ENCODE data around the gene CCDC38.

The CCDC38 gene

DNA sequence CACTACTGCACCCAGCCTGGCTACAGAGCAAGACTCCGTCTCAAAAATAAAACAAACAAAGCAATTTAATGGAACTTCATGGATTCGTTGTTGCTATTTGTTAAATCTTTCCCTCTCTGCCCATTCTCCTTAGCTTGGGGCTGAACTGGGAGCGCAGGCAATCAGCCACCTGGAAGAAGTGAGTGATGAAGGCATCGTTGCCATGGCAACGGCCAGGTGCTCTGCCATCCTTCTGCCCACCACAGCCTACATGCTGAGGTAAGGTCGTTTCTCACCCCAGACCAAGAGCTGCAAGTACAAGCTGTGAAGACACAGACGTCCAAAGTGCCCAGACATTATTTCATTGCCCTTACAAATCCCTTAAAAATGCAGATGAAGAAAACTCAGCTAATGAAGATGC lies 19.8 kb upstream of the CCDC38 start:
- DNase-seq (ENCODE audit: low read depth in 2 of 2) = no peak

DNA sequence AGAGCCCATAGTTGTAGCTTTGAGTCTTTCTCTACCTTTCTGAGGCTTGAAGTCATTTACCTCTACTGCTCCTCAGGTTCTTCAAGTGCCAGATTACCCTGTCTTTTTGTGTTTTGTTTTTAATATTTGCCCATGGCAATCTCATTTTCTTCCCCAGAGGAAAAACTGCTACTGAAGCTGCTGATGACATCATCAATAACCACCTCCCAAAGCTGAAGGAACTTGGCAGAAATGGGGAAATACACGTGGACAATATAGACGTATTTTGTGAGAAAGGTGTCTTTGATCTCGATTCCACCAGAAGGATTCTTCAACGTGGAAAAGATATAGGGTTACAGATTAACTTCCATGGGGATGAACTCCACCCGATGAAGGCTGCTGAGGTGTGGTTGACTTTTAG lies 17.8 kb upstream of the CCDC38 start:
- DNase-seq (ENCODE audit: low read depth in 2 of 2) = no peak

DNA sequence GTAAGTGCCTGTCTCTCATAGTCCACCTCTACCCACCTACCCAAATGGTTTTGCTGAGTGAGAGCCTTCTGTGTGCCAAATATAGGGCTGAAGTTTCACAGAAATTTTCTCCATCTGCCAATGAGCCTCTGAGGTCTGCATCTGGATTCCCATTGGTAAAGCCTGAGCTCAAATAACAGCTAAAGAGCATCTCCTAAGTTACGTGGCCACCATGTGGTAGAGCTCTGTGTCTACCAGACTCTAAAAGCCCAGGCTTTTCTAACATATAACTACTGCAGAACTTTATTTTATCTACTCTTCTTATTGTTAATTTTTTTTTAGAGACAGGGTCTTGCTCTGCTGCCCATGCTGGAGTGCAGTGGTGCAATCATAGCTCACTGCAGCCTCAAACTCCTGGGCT lies 16.7 kb upstream of the CCDC38 start:
- DNase-seq (ENCODE audit: low read depth in 2 of 2) = no peak

DNA sequence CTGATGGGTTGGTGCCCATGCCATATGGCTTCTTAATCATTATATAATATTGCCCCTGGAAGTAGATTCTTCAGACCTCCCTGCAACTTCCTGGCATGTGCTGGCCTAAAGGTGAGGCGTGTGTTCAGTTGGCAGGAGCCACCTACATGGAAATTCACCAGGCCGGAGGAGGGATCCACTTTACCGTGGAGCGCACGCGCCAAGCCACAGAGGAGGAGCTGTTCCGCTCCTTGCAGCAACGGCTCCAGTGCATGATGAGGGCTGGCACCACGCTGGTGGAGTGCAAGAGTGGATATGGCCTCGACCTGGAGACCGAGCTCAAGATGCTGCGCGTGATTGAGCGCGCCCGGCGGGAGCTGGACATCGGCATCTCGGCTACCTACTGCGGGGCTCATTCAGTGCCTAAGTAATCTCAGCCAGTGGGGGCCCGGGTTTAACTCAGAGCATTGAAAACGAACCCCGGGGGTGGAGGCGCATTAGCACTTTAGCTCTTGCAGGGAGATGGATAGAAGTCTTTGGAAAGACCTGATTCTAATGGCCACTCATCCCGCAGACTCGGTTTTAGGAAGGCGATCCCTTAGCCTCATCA lies 14.2 kb upstream of the CCDC38 start:
- no peak for DNase-seq (ENCODE audit: low read depth in 2 of 2)

DNA sequence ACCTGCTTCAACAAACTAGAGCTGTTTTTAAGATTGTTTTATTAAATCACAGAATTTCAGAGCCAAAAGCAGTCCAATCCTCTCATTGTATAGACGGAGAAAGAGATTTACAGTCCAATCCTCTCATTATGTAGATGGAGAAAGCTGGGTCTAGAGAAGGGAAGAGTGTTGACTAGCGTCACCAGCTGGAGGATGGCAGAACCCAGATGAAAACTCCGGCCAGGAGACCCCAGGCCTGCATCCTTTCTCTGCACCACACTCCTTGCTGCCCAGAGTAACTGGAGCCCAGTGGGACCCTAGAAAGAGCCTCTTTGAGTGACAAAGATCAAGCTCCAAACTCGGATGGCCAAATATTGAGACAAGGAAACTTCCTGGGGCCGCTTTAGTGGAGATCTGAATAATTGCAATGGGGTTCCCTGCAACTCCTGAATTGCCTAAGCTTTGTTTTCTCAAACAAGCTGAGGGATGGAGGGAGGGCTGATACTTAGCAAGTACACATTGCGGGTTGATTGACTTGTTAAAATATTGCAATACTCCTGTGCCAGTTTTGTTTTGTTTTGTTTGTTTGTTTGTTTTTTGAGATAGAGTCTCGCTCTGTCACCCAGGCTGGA lies 13.2 kb upstream of the CCDC38 start:
- DNase-seq (ENCODE audit: low read depth in 2 of 2) = no peak

DNA sequence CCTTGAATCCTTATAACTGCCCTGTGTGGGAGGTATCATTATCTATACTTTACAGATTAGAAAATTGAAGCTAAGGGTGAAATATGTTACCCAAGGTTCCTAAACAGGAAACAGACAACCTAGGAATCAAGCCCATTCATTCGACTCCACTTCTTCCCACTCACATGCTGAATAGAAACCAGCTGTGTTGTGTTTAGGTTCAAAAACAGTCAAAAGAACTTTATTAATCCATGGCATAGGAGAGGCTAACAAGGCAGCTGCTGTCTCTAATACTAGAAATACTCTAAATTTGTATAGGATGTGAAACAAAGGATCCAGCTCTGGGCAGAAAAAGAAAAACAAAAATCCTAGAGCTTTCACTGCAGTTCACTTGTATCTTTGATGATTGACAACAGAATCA lies 10.6 kb upstream of the CCDC38 start:
- no peak for DNase-seq (ENCODE audit: low read depth in 2 of 2)

DNA sequence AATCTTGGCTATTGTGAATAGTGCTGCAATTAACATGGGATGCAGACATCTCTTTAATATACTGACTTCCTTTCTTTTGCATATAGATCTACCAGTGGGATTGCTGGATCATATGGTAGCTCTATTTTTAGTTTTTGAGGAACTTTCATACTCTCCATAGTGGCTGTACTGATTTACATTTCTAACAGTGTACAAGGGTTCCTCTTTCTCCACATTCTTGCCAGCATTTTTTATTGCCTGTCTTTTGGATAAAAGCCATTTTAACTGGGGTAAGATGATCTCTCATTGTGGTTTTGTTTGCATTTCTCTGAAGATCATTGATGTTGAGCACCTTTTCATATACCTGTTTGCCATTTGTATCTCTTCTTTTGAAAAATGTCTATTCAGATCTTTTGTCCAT lies 9.1 kb upstream of the CCDC38 start:
- DNase-seq (ENCODE audit: low read depth in 2 of 2) = no peak

DNA sequence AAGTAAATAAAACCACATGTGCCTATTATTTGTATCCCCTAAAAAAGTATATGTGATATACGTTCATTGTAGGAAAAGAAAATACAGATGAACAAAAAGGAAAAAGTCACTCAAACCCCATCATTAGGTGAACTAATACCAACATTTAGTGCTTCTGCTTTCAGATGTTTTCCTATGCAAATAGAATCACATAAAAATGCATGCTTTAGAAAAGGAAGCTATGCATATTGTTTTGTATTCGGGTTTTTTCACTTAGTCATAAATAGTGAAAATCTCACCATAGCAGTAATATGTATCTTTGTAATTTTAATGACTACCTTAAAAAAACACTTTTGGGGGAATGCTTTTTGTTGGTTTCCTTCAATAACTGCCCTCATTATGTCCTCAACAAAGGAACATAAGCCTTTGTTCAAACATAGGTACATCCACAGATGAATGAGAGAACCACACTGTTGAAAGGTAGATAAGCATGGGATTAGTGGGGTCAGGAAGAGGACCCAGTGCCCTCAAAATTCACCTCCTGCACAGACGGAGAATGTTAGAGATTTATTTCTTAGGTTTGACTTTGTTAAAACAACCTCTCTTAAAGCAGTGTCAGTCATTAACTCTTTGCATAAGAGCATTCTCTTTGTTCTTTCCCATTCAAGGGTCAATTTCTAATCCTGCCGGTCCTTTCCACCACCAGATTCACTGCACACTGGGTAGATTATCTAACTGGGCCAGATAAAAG lies 7.2 kb upstream of the CCDC38 start:
- no peak for DNase-seq (ENCODE audit: low read depth in 2 of 2)

DNA sequence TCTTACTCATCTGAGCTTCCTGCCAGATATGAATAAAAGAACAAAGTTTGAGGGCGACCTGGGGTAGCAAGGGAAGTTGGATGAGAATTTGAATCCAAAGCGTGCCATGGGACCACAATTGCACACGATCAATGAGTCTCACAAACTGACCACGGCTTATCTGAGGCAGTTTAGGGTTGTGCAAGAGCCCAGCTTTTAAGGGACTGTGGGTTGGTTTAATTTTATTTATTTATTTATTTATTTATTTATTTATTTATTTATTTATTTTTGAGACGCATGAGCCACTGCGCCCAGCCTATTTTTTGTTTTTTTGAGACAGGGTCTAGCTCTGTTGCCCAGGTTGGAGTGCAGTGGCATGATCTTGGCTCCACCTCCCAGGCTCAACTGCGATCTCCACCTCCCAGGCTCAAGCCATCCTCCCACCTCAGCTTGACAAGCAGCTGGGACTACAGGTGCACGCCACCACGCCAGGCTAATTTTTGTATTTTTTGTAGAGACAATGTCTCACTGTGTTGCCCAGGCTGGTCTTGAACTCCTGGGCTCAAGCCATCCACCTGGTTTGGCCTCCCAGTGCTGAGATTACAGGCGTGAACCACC lies 1.8 kb upstream of the CCDC38 start:
- no peak for DNase-seq (ENCODE audit: low read depth in 2 of 2)

DNA sequence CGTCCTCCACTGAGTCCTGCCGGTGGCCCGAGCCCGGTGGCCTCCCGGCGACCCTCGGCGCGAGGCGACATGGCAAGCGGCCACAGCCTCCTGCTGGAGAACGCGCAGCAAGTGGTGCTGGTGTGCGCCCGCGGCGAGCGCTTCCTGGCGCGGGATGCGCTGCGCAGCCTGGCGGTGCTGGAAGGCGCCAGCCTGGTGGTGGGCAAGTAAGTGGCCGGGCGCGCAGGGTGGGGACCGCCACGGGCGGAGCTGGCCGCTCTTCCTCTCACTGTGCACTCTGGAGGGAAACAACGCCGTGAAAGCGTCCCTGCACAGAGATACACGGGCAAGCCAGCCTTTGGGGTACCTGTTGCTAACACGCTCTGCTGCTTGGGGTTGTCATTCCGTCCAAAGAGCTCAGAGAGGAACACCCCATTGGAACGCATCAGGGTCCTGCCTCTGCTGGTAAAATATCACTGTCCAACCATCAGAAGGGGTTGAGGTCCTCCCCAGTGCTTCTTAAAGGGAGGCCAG lies 972 bp upstream of the CCDC38 start, which contains the start of gene AMDHD1:
AMDHD1 (plus strand) TSS at position 2 of the 513 bp plus-strand sequence; CDS start at position 70, 68 bp downstream.
- DNase-seq (ENCODE audit: low read depth in 2 of 2) = peak; percentile 36 to 37

DNA sequence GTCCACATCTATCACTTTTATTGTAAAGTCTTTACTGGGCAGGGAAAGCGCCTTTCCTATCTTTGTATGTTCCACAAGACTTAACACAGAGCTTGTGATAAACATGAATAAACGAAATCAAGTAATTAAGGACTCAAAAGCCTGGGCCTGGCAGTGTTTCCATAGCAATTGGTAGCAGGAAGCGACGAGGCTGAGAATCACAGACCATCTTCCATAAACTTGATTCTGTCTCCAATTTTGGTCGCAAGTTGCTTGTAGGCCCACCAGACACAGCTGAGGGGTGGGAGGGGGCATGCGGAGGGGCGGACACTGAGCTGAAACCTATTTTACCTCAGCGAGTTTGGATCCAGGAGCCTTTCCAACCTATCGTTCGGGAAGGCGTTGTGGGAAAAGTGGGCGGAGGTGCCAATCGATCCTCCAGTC lies 302 bp downstream of the CCDC38 start:
- DNase-seq (ENCODE audit: low read depth in 2 of 2) = no peak

DNA sequence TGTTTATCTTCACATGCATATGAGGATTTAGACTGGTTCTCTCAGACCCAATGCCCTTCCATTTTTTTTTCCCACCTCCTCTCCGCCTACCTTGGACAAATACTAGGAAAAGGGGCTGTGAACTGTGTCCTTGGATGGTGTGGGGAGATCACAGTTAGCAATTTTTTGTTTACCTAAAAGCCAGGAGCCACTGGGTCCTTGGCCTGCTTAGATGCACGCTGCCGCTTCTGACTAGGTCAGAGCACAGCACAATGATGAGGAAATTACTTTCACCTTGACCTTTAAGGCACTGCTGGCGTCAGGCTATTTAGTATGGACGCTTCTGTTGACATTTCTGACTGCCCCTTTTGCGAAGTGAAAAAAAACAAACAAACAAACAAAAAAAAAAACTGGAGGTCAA lies 1.9 kb downstream of the CCDC38 start:
- no peak for DNase-seq (ENCODE audit: low read depth in 2 of 2)

DNA sequence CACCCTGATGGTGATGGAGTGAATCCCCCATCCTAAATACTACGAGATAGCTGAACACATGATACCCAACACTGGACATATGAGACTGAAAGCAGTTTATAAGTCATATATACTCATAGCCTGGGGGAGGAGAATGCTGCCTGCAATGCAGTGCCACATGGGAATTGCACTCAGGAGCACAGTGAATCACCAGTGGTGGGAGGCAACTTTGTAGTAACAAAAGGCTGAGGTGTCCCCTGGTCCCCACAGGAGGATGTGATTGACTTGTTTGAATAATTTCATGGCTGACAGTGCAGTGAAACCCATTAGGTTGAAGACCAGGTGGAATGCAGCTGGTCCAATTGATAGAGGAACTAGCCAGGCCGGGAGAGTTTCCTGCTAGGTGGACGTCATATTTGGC lies 20.2 kb downstream of the CCDC38 start:
- no peak for DNase-seq (ENCODE audit: low read depth in 2 of 2)

DNA sequence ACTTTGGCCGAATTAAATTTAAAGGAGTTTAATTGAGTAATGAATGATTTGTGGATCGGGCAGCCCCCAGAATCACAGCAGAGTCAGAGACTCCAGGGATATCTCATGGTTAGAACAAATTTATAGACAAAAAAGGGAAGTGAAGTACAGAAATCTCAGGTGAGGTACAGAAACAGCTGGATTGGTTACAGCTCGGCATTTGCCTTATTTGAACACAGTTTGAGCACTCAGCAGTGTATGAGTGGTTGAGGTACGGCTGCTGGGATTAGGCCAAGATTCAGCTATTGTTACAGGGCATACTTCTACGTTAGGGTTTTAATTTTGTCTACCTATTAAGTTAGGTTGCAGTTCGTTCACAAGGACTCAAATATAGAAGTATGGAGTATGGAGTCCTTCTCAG lies 23.3 kb downstream of the CCDC38 start:
- DNase-seq (ENCODE audit: low read depth in 2 of 2) = no peak

DNA sequence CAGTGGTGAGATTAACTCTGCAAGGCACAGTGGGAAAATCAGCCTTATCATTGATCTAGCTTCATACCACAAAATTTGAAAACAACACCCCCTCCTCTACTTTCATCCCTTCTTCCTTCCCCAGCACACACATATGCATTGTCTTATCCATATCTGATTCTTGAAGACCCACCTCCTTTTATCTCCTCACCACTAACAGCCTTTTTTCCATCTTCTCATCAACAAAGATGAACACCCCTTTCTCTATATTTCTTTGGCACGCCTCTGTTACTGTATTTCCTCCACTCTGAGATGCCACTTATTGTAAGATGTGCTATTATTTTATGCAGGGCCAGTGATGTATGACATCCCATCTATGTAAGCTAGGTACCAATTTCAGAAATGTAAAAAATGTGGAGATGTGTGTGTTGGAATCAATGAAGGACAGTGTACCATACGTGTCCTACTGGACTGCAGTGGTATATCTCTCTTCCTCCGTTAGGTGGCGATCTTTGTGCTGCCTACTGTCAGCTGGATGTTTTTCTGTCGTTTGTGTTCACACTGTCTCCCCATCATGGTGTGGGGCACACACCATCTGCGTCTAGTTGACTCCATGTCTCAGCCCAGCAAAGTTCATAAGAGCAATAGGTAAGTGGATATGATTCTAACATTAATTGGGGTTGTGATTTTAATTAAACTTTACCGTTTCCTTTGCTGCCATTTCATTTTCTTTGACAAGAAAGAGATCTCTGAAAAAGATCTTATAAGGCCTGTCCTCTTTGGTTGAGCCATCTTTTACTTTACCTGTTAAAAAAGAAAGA lies 24.0 kb downstream of the CCDC38 start:
- DNase-seq (ENCODE audit: low read depth in 2 of 2) = no peak

DNA sequence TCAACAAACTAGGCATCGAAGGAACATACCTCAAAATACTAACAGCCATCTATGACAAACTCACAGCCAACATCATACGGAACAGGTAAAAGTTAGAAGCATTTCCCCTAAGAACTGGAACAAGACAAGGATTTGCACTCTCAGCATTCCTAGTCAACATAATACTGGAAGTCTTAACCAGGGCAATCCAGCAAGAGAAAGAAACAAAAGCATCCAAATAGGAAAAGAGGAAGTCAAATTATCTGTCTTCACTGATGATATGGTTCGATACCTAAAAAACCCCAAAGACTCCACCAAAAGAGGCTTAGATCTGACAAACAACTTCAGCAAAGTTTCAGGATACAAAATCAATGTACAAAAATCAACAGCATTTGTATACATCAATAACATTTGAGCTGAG lies 32.5 kb downstream of the CCDC38 start:
- no peak for DNase-seq (ENCODE audit: low read depth in 2 of 2)

DNA sequence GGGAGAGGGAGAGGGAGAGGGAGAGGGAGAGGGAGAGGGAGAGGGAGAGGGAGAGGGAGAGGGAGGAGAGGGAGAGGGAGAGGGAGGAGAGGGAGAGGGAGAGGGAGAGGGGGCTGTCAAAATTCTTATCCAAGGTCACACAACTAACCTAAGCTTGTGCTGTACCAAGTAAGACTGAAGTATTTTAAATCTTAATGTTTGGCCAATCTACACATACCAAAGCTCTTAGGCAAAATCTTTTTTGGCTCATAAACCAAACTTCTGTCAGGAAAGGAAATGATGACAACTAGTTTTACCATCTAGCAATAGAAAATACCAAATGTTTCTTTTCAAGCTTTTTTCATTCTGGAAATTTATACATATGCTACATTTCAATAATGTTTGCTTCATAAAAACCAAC lies 33.8 kb downstream of the CCDC38 start:
- no peak for DNase-seq (ENCODE audit: low read depth in 2 of 2)

DNA sequence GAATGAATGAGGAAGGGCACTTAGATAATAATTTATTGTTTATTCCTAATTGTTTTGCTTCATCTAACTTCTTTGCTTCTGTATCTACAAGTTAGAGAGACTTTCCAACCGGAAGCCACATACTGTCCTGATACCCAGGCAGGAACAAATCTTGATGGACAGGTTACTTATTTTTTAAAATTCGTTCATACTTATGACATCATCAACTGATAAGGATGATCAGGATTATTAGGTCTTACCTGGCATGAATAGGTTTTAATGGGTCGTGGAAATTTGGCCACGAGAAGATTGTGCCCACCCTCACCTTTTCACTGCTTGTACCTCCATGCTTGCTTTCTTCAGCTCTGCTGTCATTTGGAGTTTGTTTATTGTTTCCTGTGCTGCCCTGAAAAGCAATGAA lies 44.3 kb downstream of the CCDC38 start:
- DNase-seq (ENCODE audit: low read depth in 2 of 2) = no peak

DNA sequence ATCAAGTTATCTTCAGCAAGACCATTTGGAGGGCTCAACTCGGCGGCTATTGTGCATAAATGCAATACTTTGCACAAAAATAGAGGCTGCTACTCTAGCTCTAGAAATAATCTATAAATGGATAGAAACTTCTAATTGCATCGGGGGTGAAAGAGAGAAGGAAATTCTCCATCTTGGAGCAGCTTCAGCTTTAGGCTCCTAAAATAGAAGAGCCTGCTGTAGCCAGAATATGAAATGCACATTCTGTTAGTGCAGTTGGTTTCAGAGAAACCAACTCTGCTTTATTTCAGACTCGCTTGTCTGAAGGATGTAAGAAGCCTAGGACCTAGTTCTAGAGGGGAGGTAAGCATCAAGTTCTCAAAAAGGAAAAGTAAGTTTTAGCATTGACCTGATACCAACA lies 45.6 kb downstream of the CCDC38 start:
- DNase-seq (ENCODE audit: low read depth in 2 of 2) = no peak

DNA sequence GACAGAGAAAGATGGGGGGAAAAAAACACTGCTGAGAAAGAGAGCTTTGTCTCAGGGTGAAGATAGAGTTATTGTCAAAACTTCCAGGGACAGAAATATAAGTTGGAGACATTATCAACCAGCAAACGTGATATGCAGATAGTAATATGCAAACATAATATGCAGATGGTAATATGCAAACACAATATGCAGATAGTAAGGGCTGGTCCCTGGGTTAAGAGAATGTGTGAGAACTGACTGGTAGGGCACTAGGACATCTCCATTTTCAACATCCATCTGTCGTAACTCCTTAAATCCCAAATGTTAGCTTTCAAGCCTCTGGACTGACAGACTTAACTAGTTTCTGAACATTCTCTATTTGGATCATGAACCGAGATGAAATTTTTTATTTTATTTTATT lies 51.5 kb downstream of the CCDC38 start:
- DNase-seq (ENCODE audit: low read depth in 2 of 2) = no peak

DNA sequence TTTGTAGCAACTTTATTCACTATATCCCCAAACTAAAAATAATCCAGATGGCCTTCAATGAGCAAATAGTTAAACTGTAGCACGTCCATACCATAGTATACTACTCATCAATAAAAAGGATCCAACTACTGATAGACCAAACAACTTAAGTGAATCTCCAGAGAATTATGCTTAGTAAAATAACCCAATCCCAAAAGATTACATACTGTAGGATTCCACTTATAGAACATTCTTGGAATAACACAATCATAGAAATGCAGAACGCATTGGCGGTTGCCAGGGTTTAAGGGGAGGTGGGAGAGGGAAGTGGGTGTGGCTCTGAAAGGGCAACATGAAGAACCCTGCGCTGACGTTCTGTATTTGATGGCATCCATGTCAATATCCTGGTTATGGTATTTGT lies 55.1 kb downstream of the CCDC38 start:
- no peak for DNase-seq (ENCODE audit: low read depth in 2 of 2)

DNA sequence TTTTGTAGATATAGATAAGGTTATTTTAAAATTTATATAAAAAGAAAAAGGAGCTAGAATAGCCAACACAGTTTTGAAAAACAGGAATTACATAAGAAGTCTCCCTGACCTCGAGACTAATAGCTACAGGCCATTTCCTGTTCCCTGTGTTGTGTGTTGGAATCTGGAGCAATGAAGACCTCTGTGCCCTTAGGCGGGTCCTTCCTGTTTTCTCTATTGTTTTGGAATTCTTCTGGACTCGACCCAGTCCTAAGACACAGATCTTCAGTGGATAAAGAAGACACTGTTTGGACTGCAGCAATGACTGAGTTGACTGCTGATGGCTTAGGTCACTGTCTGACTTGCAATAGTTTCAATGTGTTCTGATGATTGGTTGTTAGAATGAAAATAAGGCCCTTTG lies 57.4 kb downstream of the CCDC38 start:
- no peak for DNase-seq (ENCODE audit: low read depth in 2 of 2)
